CD4-positive, alpha-beta T cell treated with Interleukin-15 for 1 hour (primary cell): ENCODE measurements around the gene TLCD1.
"Not testable (repeated sequence)": the region's sequence is repeated elsewhere in the genome, so short reads cannot be mapped to it uniquely, and the experiment has no call there.

Experiments used
- DNase-seq: peaks from one replicate; pipeline ENCODE4 v3.0.0-alpha.2; 2020

The TLCD1 gene

GRCh38 chr17:28726627-28727491, 826 bp upstream of the TLCD1 start:
- peak; percentile 89 for DNase-seq

DNA sequence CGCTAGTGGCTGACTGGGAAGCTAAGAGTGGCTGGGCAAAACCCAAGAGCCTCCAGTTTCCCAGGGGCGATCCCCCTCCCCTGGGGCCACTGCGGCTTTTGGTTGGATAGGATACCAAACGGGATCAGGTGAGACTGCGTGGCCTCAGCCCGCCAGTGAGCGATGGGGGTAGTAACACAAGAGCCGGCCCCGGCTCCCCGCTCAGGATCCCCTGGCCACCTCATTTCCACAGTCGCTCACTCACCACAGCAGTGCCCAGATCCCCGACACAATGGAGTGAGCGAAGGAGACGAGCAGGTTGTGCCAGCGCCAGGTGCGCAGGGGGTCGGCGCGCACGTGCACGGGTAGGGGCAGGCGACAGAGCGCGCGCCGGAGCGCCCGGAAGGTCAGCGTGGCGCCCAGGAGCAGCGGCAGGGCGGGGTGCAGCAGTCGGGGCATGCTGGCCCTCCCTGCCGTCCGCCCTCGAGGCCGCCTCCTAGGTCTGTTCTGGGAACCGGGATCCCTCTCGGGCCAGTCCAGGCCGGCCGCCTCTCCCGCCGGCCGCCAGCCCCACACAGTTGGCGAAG, 290 bp downstream of the TLCD1 start:
- DNase-seq, result no peak

GRCh38 chr17:28725166-28725659, 820 bp downstream of the TLCD1 start:
- no peak for DNase-seq

DNA sequence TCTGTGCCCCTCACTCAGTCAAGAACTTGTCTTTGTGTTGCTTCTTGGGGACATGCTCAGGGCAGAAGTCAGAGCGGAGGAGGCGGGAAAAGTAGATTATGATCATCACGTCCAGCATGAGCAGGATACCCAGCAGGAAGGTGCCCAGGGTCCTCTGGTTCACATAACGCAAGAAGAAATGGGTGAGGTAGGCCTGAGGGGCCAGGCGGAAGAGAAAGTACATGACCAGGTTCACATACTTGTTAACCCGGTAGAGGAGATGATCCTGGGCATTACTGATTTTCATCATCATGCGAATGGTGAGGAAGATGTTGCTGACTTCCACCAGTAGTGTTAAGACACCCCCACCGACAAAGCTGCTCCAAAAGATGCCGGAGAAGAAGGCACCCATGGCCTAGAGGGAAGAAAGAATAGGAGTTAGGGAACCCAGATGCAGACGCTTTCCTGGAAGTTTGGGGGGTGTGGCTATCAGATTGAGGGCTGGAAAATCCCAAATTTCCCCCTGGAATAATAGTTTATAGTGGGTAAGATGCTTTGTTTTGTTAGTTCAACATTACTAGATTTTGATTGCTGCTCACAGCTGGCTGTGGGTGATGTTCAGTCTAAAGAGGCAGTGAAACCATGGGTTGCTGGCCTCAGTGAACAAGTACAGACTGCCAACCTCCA, 1.4 kb downstream of the TLCD1 start:
- DNase-seq, result no peak

- DNase-seq, result not testable (repeated sequence)
Measured at GRCh38 chr17:28723836-28724499, 2.1 kb downstream of the TLCD1 start.

DNA sequence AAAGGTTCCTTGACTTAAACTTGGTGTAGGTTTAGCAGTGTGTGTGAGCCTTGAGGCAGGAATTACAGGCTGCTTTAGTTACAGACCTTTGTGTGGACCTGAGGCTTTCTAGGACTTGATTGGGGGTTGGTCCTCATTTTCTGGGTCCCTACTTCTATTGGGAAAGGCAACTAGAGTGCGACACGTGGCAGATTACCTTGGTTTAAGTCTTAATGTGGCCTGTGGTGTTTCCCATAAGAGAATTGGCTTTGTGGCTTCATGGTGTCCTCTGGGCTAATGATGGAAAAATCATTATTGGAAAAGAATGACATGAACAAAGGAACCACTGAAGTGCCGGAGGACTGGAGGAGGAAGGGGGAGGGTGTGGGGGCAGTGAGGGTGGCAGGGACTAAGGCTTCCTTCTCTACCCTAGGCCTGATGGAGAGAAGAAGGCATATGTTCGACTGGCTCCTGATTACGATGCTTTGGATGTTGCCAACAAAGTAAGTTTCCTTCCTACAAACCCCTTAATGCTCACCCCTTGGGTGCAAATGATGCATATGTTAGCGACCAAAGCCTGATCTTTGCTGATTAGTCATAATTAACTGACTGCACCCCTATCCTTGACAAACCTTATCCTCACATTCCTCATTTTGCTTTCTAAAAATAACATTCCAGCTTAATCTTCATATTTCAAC, 2.7 kb downstream of the TLCD1 start:
- DNase-seq, result no peak

- DNase-seq, result no peak
Measured at GRCh38 chr17:28722417-28723158, 3.4 kb downstream of the TLCD1 start.

DNA sequence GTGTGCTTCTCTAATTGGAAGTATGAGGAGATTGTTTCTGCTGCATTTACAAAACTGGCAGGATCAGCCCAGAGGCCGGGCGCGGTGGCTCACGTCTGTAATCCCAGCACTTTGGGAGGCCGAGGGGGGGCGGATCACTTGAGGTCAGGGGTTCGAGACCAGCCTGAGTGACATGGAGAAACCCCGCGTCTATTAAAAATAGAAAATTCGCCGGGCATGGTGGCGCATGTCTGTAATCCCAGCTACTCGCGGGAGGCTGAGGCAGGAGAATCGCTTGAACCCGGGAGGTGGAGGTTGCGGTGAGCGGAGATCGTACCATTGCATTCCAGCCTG, 5.1 kb downstream of the TLCD1 start:
- not testable (repeated sequence) for DNase-seq

GRCh38 chr17:28720247-28720996, 5.6 kb downstream of the TLCD1 start:
- no peak for DNase-seq

- DNase-seq, result no peak
Measured at GRCh38 chr17:28719021-28719433, 7.0 kb downstream of the TLCD1 start.

- DNase-seq, result no peak
Measured at GRCh38 chr17:28718333-28719020, 7.6 kb downstream of the TLCD1 start.

DNA sequence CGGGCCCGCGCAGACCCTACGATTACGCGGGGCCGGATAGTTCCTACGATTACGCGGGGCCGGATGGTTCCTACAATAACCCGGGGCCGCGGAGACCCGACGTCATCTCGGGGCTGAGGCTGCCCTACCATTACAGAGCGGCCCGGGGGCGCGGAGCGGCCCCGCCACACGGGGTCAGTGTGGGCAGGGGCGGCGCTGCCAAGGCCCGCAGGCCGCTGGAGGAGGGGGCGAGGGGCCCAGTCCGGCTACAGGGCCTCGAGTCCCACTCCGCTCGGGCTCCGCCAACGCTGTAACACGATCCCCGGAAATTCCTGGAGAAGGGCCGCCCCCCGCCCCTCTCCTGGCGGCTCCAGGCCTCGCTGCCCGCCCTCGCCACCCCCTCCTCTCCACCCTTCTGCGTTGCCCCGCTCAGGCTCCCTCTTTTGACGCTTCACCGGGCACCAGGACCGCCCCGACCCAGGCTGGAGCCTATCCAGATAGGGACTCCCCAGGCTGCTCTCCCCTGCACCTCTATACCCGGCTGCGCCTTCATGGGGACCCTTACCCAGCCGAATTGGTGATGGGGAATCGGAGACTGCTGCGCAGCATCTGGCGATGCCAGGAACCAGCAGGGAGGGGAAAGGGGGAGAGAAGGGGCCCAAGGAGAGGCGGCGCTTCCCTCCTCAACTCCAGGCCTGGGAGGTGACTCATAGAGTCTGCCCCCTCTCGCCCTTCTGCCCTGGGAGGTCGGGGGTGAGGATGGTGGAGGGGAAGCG, 8.3 kb downstream of the TLCD1 start, which contains the start of gene RAB34:
RAB34 (minus strand) TSS at position 291 of the 755 bp plus-strand sequence. CDS start 602 bp downstream, outside the sequence.
- DNase-seq, result peak; percentile 46

- no peak for DNase-seq
Measured at GRCh38 chr17:28716740-28717577, 9.1 kb downstream of the TLCD1 start.

DNA sequence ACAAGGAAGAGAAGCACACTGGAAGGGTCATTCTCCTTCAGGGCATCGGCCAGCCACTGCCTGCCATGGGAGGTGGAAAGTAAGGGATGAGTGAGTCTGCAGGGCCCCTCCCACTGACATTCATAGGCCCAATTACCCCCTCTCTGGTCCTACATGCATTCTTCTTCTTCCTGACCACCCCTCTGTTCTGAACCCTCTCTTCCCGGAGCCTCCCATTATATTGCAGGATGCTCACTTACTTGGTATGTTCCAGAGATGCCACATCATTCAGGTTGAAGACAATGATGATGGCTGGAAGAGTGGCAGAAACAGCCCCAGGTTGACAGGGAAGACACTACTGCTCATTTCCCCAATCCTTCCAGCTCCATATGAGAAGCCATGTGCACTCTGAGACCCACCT, 10.8 kb downstream of the TLCD1 start:
- no peak for DNase-seq

- no peak for DNase-seq
Measured at GRCh38 chr17:28714281-28714680, 11.8 kb downstream of the TLCD1 start.

DNA sequence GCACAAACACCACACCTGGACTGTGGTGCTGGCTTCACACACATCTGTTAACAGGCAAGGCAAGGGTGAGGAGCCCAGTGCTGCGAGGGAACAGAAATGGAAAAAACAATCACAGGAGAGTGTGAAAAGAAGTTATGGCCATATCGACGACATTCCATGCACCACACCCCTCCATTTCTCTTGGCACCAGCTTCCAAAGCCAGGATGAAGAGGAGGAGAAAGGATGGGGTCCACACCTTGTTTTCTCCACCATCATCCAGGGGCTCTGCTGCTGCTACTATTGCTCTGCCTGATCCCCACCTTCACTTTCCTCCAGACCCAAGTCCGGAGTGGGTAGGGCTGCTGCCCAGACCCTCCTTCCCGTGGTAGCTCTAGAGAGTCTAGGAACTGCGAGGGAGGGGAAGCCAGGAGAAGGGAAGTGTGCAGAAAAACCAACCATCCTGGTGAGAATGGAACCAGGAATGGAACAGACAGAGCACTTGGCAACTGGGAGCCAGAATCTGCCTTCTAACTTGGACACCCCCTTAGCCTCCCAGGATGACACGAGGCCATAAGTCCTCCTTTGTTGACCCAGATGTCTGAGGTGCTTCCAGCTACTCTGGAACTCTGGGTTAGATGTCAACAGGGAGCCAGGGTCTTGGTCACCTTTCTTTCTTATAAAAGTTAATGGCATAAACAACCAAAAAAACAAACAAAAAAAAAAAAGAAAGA, 13.2 kb downstream of the TLCD1 start:
- DNase-seq, result no peak

- peak; percentile 80 for DNase-seq
Measured at GRCh38 chr17:28712032-28712704, 13.9 kb downstream of the TLCD1 start.

GRCh38 chr17:28711723-28712031, 14.4 kb downstream of the TLCD1 start, which contains the start of gene PROCA1:
PROCA1 (minus strand) TSS chr17:28711888; CDS start chr17:28711660, 228 bp downstream.
- peak; percentile 30 for DNase-seq
